Sigmoid colon (tissue), 7 donors: Measurements from ENCODE around the gene TNFRSF9. TPM values are rescaled to one million over a fixed set of nuclear protein-coding genes. Genes with fewer than 3 reads are reported as not detected.
A peak's percentile ranks its signal among the peaks of the same experiment; 100 is the strongest.
"Not testable (repeated sequence)": the region's sequence is repeated elsewhere in the genome, so short reads cannot be mapped to it uniquely, and the experiment has no call there.

Experiments
- DNase-seq: peaks from one replicate; pipeline ENCODE4 v3.0.0-alpha.2; 2019
- H3K27ac ChIP-seq, 4 donors: fragments of 200-600 bp; sonication (generic); one replicate each; pipeline ENCODE4 v1.5.1; 2016 to 2019; ENCODE audit warnings: mild to moderate bottlenecking in 1 of 4
- H3K27me3 ChIP-seq, 3 donors: fragments of 200-600 bp; sonication (generic); one replicate each; pipeline ENCODE4 v1.5.1; 2019; ENCODE audit warnings: mild to moderate bottlenecking in 1 of 3
- H3K36me3 ChIP-seq, 4 donors: fragments of 200-600 bp; sonication (generic); one replicate each; pipeline ENCODE4 v1.5.1; 2016 to 2019
- H3K4me1 ChIP-seq, 4 donors: fragments of 200-600 bp; sonication (generic); one replicate each; pipeline ENCODE4 v1.5.1; 2017 to 2019
- H3K4me3 ChIP-seq, 4 donors: fragments of 200-600 bp; sonication (generic); one replicate each; pipeline ENCODE4 v1.5.1; 2017 to 2019; ENCODE audit warnings: mild to moderate bottlenecking in 2 of 4, moderate library complexity in 1 of 4
- H3K9me3 ChIP-seq, 4 donors: fragments of 200-600 bp in 3 of 4; sonication (generic) in 3 of 4; one replicate each; pipeline versions ENCODE4 v1.5.1 to v1.6.1; 2013 to 2019
- CTCF ChIP-seq, 4 experiments: fragments of 450-650 bp in 3 of 4; fragments of 200-600 bp in 1 of 4; IDR thresholded peaks; one replicate each; pipeline ENCODE4 v1.5.1; 2016 to 2019; ENCODE audit warnings: antibody characterized with exemption in 4 of 4, mild to moderate bottlenecking in 3 of 4, moderate library complexity in 2 of 4
- EP300 ChIP-seq, 4 donors: sonication (generic); formaldehyde crosslinking; IDR thresholded peaks; one replicate each; pipeline ENCODE4 v1.6.1; 2017; ENCODE audit warnings: antibody characterized with exemption in 4 of 4
- POLR2A ChIP-seq, 2 donors: fragments of 450-650 bp; IDR thresholded peaks; one replicate each; pipeline ENCODE4 v1.6.1; 2016; ENCODE audit warnings: antibody characterized with exemption in 2 of 2, mild to moderate bottlenecking in 2 of 2, moderate library complexity in 2 of 2
- POLR2AphosphoS5 ChIP-seq, 4 donors: sonication (generic); formaldehyde crosslinking; IDR thresholded peaks; one replicate each; pipeline ENCODE4 v1.6.1; 2017; ENCODE audit warnings: antibody characterized with exemption in 4 of 4
- WGBS, 2 donors: extraction: QIAGEN DNeasy Blood & Tissue Kit; methylation state at CpG; one replicate each; pipeline ENCODE4 v1.1.7; 2013; 5-methylcytosine and 5-hydroxymethylcytosine counted together
- intact Hi-C: fragments of 100-400 bp; cut with DNase I; formaldehyde crosslinking; loops from one replicate; pipeline ENCODE4 v1.15.1; 2023
- polyA plus RNA-seq, 3 donors: library from polyadenylated mRNA; stranded (reverse); fragments of 200-250 nt; gene quantifications; one replicate each; pipeline ENCODE4 v1.2.3, GENCODE V29; 2013
- total RNA-seq, 4 donors: library from RNA; depleted of rRNA; stranded (reverse); fragments of >200 nt; gene quantifications; one replicate each; pipeline ENCODE4 v1.1.0, GENCODE V29; 2016
- donor health status: healthy with polysubstance abuse.
- donor health status: Bipolar disorder and iron deficiency.
- donor health status: healthy.

Gene TNFRSF9
- total and polyA plus RNA-seq, 7 donors = 1.2 to 1.7 TPM; not detected in 5

GRCh38 chr1:7970246-7970645 is 29.6 kb upstream of the TNFRSF9 start:
- Histone ChIP-seq H3K4me1 (peaks cover 0 to 8% (median 0%) of the 10 kb centered on the region in 4 donors), H3K36me3 (peaks cover 0 to 76% (median 42%) of the 10 kb centered on the region in 4 donors), H3K4me3 (no peak overlapping the region), H3K9me3 (no peaks in the 10 kb centered on the region), H3K27ac (no peak overlapping the region), H3K27me3 (no peaks in the 10 kb centered on the region)
- intact Hi-C loops = loop anchor here (10.0 kb wide), 1 partner anchor 905 kb away; the partner anchor contains the start of gene ENO1
- 70 to 90% methylated on average over 2 of the region's 2 CpGs for WGBS, 2 donors
- no peak for DNase-seq
- TF ChIP-seq EP300 (IDR thresholded peaks at IDR 0.05) = no peak
- TF ChIP-seq CTCF (IDR thresholded peaks at IDR 0.05) = no peak
- no peak for TF ChIP-seq POLR2AphosphoS5 (IDR thresholded peaks at IDR 0.05)
- TF ChIP-seq POLR2A (IDR thresholded peaks at IDR 0.05) = no peak

GRCh38 chr1:7967651-7968050 is 27.0 kb upstream of the TNFRSF9 start:
- Histone ChIP-seq H3K4me1 (peaks cover 0 to 26% (median 11%) of the 10 kb centered on the region in 4 donors), H3K27ac (no peak overlapping the region), H3K36me3 (peaks cover 0 to 92% (median 60%) of the 10 kb centered on the region in 4 donors), H3K9me3 (no peaks in the 10 kb centered on the region), H3K4me3 (no peak overlapping the region), H3K27me3 (no peaks in the 10 kb centered on the region)
- intact Hi-C loops = no loop called here
- 92 to 93% methylated on average over 4 of the region's 4 CpGs for WGBS, 2 donors
- no peak for TF ChIP-seq POLR2AphosphoS5 (IDR thresholded peaks at IDR 0.05)
- TF ChIP-seq POLR2A (IDR thresholded peaks at IDR 0.05) = no peak
- DNase-seq = peak; percentile 38

GRCh38 chr1:7967196-7967595 is 26.6 kb upstream of the TNFRSF9 start:
- Histone ChIP-seq H3K36me3 (peaks cover 0 to 88% (median 58%) of the 10 kb centered on the region in 4 donors), H3K27me3 (no peaks in the 10 kb centered on the region), H3K9me3 (no peaks in the 10 kb centered on the region), H3K4me1 (peaks cover 0 to 31% (median 15%) of the 10 kb centered on the region in 4 donors), H3K27ac (no peak overlapping the region), H3K4me3 (no peak overlapping the region)
- WGBS, 2 donors = 44 to 55% methylated on average over 1 of the region's 1 CpG
- DNase-seq = no peak
- intact Hi-C loops = no loop called here
- TF ChIP-seq POLR2AphosphoS5 (IDR thresholded peaks at IDR 0.05) (no peak), CTCF (IDR thresholded peaks at IDR 0.05) (no peak), POLR2A (IDR thresholded peaks at IDR 0.05) (no peak), EP300 (IDR thresholded peaks at IDR 0.05) (no peak)

GRCh38 chr1:7964476-7964875 is 23.8 kb upstream of the TNFRSF9 start:
- WGBS, 2 donors = 88 to 91% methylated on average over 3 of the region's 3 CpGs
- Histone ChIP-seq H3K36me3 (peaks cover 0 to 61% (median 36%) of the 10 kb centered on the region in 4 donors), H3K9me3 (no peaks in the 10 kb centered on the region), H3K4me1 (peaks cover 0 to 40% (median 23%) of the 10 kb centered on the region in 4 donors), H3K27ac (no peak overlapping the region), H3K4me3 (no peak overlapping the region), H3K27me3 (no peaks in the 10 kb centered on the region)
- no peak for DNase-seq
- TF ChIP-seq EP300 (IDR thresholded peaks at IDR 0.05) = no peak
- no peak for TF ChIP-seq CTCF (IDR thresholded peaks at IDR 0.05)
- no peak for TF ChIP-seq POLR2AphosphoS5 (IDR thresholded peaks at IDR 0.05)
- TF ChIP-seq POLR2A (IDR thresholded peaks at IDR 0.05) = no peak
- intact Hi-C loops = no loop called here

GRCh38 chr1:7963841-7964240 is 23.2 kb upstream of the TNFRSF9 start:
- 88 to 92% methylated on average over 7 of the region's 7 CpGs for WGBS, 2 donors
- H3K27me3 ChIP-seq, H3K27ac ChIP-seq, DNase-seq, H3K4me3 ChIP-seq, intact Hi-C loops, H3K9me3 ChIP-seq: not testable (repeated sequence)
- peaks cover 0 to 54% (median 30%) of the 10 kb centered on the region in 4 donors for H3K36me3 ChIP-seq
- peaks cover 0 to 40% (median 23%) of the 10 kb centered on the region in 4 donors for H3K4me1 ChIP-seq

- DNase-seq = peak; percentile 60
- H3K4me3 ChIP-seq, H3K9me3 ChIP-seq, H3K27ac ChIP-seq, H3K27me3 ChIP-seq, intact Hi-C loops: not testable (repeated sequence)
- 93 to 96% methylated on average over 12 of the region's 12 CpGs for WGBS, 2 donors
- Histone ChIP-seq H3K36me3 (peaks cover 0 to 49% (median 25%) of the 10 kb centered on the region in 4 donors), H3K4me1 (peaks cover 0 to 40% (median 23%) of the 10 kb centered on the region in 4 donors)
Measured at GRCh38 chr1:7963378-7963730, 22.7 kb upstream of the TNFRSF9 start.
